GM19239 (cell line): ENCODE results near the gene OLFML2A.

Source experiments
- DNase-seq: peaks from one replicate; pipeline ENCODE4 v3.0.0; 2011; ENCODE audit warnings: low spot score; ENCODE audit not compliant: insufficient read length
- FAIRE-seq: peaks from 2 replicates; lab custom pipeline; 2011; peaks lifted over from hg19 to GRCh38; lab: Jason Lieb, UNC

Gene OLFML2A

GRCh38 chr9:124792257-124793014 is 15.5 kb downstream of the OLFML2A start:
- FAIRE-seq, result no peak
- no peak for DNase-seq

- FAIRE-seq (no peak), DNase-seq (no peak)
These were observed 16.1 kb downstream of the OLFML2A start for GRCh38 chr9:124793015-124793541.

GRCh38 chr9:124794902-124795491 is 18.1 kb downstream of the OLFML2A start:
- FAIRE-seq, result no peak
- DNase-seq, result no peak

- DNase-seq (no peak), FAIRE-seq (no peak)
These were observed 19.0 kb downstream of the OLFML2A start for GRCh38 chr9:124795881-124796431.

- DNase-seq, result no peak
- FAIRE-seq, result no peak
These were observed 20.6 kb downstream of the OLFML2A start for GRCh38 chr9:124797343-124798103.

- FAIRE-seq, result no peak
These were observed 22.5 kb downstream of the OLFML2A start for GRCh38 chr9:124799274-124800006.

GRCh38 chr9:124800306-124801259 is 23.6 kb downstream of the OLFML2A start:
- DNase-seq (no peak), FAIRE-seq (no peak)

More at GRCh38 chr9:124799274-124800006, 22.5 kb downstream of the OLFML2A start:
- no peak for DNase-seq

- DNase-seq, result no peak
These were observed 24.4 kb downstream of the OLFML2A start for GRCh38 chr9:124801356-124801755.

GRCh38 chr9:124802426-124802825 is 25.5 kb downstream of the OLFML2A start:
- DNase-seq (no peak), FAIRE-seq (no peak)

More at GRCh38 chr9:124801356-124801755, 24.4 kb downstream of the OLFML2A start:
- no peak for FAIRE-seq

GRCh38 chr9:124803911-124804310 is 27.0 kb downstream of the OLFML2A start:
- no peak for FAIRE-seq
- no peak for DNase-seq

GRCh38 chr9:124805186-124805585 is 28.3 kb downstream of the OLFML2A start:
- DNase-seq (no peak), FAIRE-seq (no peak)

- FAIRE-seq (no peak), DNase-seq (no peak)
These were observed 31.5 kb downstream of the OLFML2A start for GRCh38 chr9:124808246-124808956.

- DNase-seq, result no peak
- no peak for FAIRE-seq
These were observed 32.3 kb downstream of the OLFML2A start for GRCh38 chr9:124809211-124809610.

GRCh38 chr9:124809741-124810500 is 33.0 kb downstream of the OLFML2A start:
- FAIRE-seq (no peak), DNase-seq (no peak)

- FAIRE-seq (no peak), DNase-seq (no peak)
These were observed 33.9 kb downstream of the OLFML2A start for GRCh38 chr9:124810663-124811355.

- FAIRE-seq, result no peak
- DNase-seq, result no peak
These were observed 35.5 kb downstream of the OLFML2A start for GRCh38 chr9:124812441-124812876.

- no peak for DNase-seq
These were observed 36.1 kb downstream of the OLFML2A start for GRCh38 chr9:124813041-124813440.

More at GRCh38 chr9:124813041-124813440, 36.1 kb downstream of the OLFML2A start:
- no peak for FAIRE-seq
